ENCODE data around the gene OR5K3.

The OR5K3 gene

GRCh38 chr3:98353554-98353953, 36.9 kb upstream of the OR5K3 start, which contains the start of gene OR5K4:
Gene OR5K4 (plus strand): TSS chr3:98353854. CDS start chr3:98353854, 0 bp downstream.
- Histone ChIP-seq H3K9me3 (ENCODE audit: control insufficient read depth, low read length) (no peaks in the 10 kb centered on the region), H3K79me2 (no peaks in the 10 kb centered on the region), H3K9ac (no peak within 1 kb of the TSS), H2AFZ (no peak within 1 kb of the TSS), H3K27me3 (ENCODE audit: control insufficient read depth, insufficient read depth, low read length) (no peaks in the 10 kb centered on the region), H3K4me2 (ENCODE audit: low read length) (no peak within 1 kb of the TSS), H3K4me1 (no peaks in the 10 kb centered on the region), H3K36me3 (ENCODE audit: control insufficient read depth, insufficient read depth, low read length) (no peaks in the 10 kb centered on the region), H3K27ac (no peak within 1 kb of the TSS), H3K4me3 (ENCODE audit: low read depth, low read length) (no peak within 1 kb of the TSS)
- no peak for TF ChIP-seq CTCF (IDR thresholded peaks at IDR 0.05)

GRCh38 chr3:98359250-98359649, 31.2 kb upstream of the OR5K3 start:
- H3K36me3 ChIP-seq (ENCODE audit: control insufficient read depth, insufficient read depth, low read length) = no peaks in the 10 kb centered on the region
- no peak for TF ChIP-seq CTCF (IDR thresholded peaks at IDR 0.05)
- H2AFZ ChIP-seq = no peak overlapping the region
- no peak overlapping the region for H3K4me3 ChIP-seq (ENCODE audit: low read depth, low read length)
- no peaks in the 10 kb centered on the region for H3K4me1 ChIP-seq
- no peak overlapping the region for H3K27ac ChIP-seq
- no peaks in the 10 kb centered on the region for H3K79me2 ChIP-seq
- no peaks in the 10 kb centered on the region for H3K9me3 ChIP-seq (ENCODE audit: control insufficient read depth, low read length)
- H3K4me2 ChIP-seq (ENCODE audit: low read length) = no peak overlapping the region
- no peaks in the 10 kb centered on the region for H3K27me3 ChIP-seq (ENCODE audit: control insufficient read depth, insufficient read depth, low read length)
- H3K9ac ChIP-seq = no peak overlapping the region

GRCh38 chr3:98359993-98360675, 30.3 kb upstream of the OR5K3 start:
- no peaks in the 10 kb centered on the region for H3K4me1 ChIP-seq
- no peak overlapping the region for H3K27ac ChIP-seq
- no peaks in the 10 kb centered on the region for H3K9me3 ChIP-seq (ENCODE audit: control insufficient read depth, low read length)
- no peaks in the 10 kb centered on the region for H3K27me3 ChIP-seq (ENCODE audit: control insufficient read depth, insufficient read depth, low read length)
- TF ChIP-seq CTCF (IDR thresholded peaks at IDR 0.05) = no peak
- no peak overlapping the region for H2AFZ ChIP-seq
- H3K4me2 ChIP-seq (ENCODE audit: low read length) = no peak overlapping the region
- H3K4me3 ChIP-seq (ENCODE audit: low read depth, low read length) = no peak overlapping the region
- H3K79me2 ChIP-seq = no peaks in the 10 kb centered on the region
- no peak overlapping the region for H3K9ac ChIP-seq
- H3K36me3 ChIP-seq (ENCODE audit: control insufficient read depth, insufficient read depth, low read length) = no peaks in the 10 kb centered on the region

- H3K27me3 ChIP-seq (ENCODE audit: control insufficient read depth, insufficient read depth, low read length) = no peaks in the 10 kb centered on the region
- no peaks in the 10 kb centered on the region for H3K36me3 ChIP-seq (ENCODE audit: control insufficient read depth, insufficient read depth, low read length)
- no peak overlapping the region for H3K4me3 ChIP-seq (ENCODE audit: low read depth, low read length)
- H3K4me2 ChIP-seq (ENCODE audit: low read length) = no peak overlapping the region
- no peaks in the 10 kb centered on the region for H3K79me2 ChIP-seq
- H3K27ac ChIP-seq = no peak overlapping the region
- no peak overlapping the region for H2AFZ ChIP-seq
- H3K9ac ChIP-seq = no peak overlapping the region
- no peaks in the 10 kb centered on the region for H3K4me1 ChIP-seq
- no peaks in the 10 kb centered on the region for H3K9me3 ChIP-seq (ENCODE audit: control insufficient read depth, low read length)
- TF ChIP-seq CTCF (IDR thresholded peaks at IDR 0.05) = no peak
These were observed 29.8 kb upstream of the OR5K3 start for GRCh38 chr3:98360681-98361080.

GRCh38 chr3:98361289-98361688, 29.2 kb upstream of the OR5K3 start:
- Histone ChIP-seq H3K4me3 (ENCODE audit: low read depth, low read length) (no peak overlapping the region), H3K9ac (no peak overlapping the region), H3K27me3 (ENCODE audit: control insufficient read depth, insufficient read depth, low read length) (no peaks in the 10 kb centered on the region), H3K79me2 (no peaks in the 10 kb centered on the region), H3K4me2 (ENCODE audit: low read length) (no peak overlapping the region), H3K27ac (no peak overlapping the region), H3K4me1 (no peaks in the 10 kb centered on the region), H3K9me3 (ENCODE audit: control insufficient read depth, low read length) (no peaks in the 10 kb centered on the region), H3K36me3 (ENCODE audit: control insufficient read depth, insufficient read depth, low read length) (no peaks in the 10 kb centered on the region), H2AFZ (no peak overlapping the region)
- no peak for TF ChIP-seq CTCF (IDR thresholded peaks at IDR 0.05)

Measured in parathyroid adenoma (tissue), 2 donors.